GM12865 (cell line): Measurements from ENCODE around the gene NEK3.

Experiments
- DNase-seq: peaks from one replicate; pipeline ENCODE4 v3.0.0; 2010; ENCODE audit warnings: low read depth
- H3K4me3 ChIP-seq: 2 replicates; pipeline ENCODE4 v1.5.1; 2011; ENCODE audit warnings: mild to moderate bottlenecking, low read depth, low read length, control low read depth
- CTCF ChIP-seq: IDR thresholded peaks from 2 replicates; pipeline ENCODE4 v1.5.1; 2011; ENCODE audit warnings: low read length, control low read depth, low read depth, inconsistent platforms; ENCODE audit not compliant: insufficient read depth; ENCODE audit errors: missing control alignments

The NEK3 gene

DNA sequence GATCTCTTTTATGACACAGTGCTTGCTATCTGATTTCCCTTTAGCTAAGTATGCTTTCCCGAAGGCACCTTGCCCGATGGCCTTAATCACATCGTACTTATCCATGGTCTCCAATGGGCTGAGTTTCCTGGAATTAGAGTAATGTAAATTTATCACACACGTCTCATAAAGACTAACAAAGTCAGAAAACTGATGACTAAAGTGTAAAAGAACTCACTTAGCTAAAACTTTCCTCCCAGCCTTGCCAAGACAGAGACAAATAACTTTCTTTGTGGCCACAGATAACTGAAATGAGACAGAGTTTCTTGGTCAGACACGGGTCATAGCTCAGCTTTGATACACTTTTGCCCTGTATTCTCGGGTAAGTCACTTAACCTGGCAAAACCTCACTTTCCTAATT is 32.0 kb downstream of the NEK3 start:
- DNase-seq: no peak
- no peak for TF ChIP-seq CTCF
- H3K4me3 ChIP-seq: no peak overlapping the region

DNA sequence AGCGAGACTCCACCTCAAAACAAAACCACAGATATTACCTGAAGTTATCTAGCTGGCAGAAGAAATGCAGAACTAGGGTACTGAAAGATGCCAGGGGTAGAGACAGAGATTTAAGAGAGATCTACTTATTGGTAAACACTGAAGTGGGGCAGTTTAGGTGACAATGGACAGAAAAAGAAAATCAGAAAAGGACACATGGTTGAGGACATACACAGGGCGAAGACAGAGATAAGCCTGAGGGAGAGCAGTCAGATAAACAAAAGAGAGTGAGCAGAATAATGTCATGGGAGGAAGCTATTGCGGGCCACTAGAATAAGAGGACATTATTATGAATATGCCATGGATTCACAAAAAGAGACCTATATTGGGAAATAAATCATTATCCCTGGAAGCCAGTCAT is 33.9 kb downstream of the NEK3 start:
- no peak for DNase-seq

GRCh38 chr13:52118595-52118994 is 40.8 kb downstream of the NEK3 start:
- DNase-seq: no peak
- H3K4me3 ChIP-seq: no peak overlapping the region
- no peak for TF ChIP-seq CTCF

More for the DNA sequence above, 33.9 kb downstream of the NEK3 start:
- H3K4me3 ChIP-seq: no peak overlapping the region
- no peak for TF ChIP-seq CTCF

- DNase-seq: no peak
- TF ChIP-seq CTCF: no peak
- no peak overlapping the region for H3K4me3 ChIP-seq
Observed at GRCh38 chr13:52118095-52118494, 41.3 kb downstream of the NEK3 start.

DNA sequence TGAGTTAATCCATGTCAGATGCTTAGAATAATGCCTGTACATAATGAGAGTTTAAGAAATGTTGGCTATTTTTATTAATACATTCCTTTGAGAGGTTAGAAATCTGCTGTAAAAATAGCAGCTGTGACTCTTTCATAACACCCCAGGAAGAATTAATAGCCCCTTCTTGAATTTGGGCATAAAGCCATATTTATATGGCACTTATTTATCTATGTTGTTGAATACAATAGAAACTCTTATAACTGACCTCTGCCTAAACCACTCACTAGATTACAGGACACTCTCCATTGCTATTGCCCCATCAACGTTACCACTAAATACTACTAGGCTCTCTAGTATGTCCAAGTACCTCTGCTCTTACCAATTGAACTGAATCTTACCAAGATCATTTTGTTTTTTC is 46.8 kb downstream of the NEK3 start:
- no peak for DNase-seq
- no peak overlapping the region for H3K4me3 ChIP-seq
- no peak for TF ChIP-seq CTCF

- H3K4me3 ChIP-seq: no peak overlapping the region
- no peak for TF ChIP-seq CTCF
- DNase-seq: no peak
Observed at GRCh38 chr13:52109116-52109670, 50.2 kb downstream of the NEK3 start.

DNA sequence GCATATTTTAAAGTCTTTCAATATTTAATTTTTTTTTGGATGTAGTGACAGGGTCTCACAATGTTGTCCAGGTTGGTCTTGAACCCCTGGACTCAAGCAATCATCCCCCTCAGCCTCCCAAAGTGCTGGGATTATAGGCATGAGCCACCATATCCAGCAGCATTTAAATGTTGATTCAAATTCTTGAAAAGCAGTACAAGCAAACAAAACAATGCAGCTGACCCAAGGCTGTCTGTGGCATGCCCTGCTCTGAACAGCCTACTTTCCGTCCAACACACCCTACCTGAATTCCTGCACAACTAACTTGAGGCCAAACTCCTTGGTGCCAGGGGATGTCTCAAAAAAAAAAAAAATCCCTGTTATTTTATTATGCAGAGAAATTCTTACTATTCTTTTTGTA is 53.6 kb downstream of the NEK3 start:
- no peak for DNase-seq
- no peak overlapping the region for H3K4me3 ChIP-seq

More for the DNA sequence above, 53.6 kb downstream of the NEK3 start:
- no peak for TF ChIP-seq CTCF
